ENCODE data around the gene VIPAS39. TPM values are rescaled to one million over a fixed set of nuclear protein-coding genes. Genes with fewer than 3 reads are reported as not detected.

The VIPAS39 gene
- 25.2 TPM for polyA plus RNA-seq (2013, experiment 1 of 2; ENCODE audit: insufficient read length)
- 24.0 TPM for polyA plus RNA-seq (2013, experiment 2 of 2; ENCODE audit: insufficient read length)

DNA sequence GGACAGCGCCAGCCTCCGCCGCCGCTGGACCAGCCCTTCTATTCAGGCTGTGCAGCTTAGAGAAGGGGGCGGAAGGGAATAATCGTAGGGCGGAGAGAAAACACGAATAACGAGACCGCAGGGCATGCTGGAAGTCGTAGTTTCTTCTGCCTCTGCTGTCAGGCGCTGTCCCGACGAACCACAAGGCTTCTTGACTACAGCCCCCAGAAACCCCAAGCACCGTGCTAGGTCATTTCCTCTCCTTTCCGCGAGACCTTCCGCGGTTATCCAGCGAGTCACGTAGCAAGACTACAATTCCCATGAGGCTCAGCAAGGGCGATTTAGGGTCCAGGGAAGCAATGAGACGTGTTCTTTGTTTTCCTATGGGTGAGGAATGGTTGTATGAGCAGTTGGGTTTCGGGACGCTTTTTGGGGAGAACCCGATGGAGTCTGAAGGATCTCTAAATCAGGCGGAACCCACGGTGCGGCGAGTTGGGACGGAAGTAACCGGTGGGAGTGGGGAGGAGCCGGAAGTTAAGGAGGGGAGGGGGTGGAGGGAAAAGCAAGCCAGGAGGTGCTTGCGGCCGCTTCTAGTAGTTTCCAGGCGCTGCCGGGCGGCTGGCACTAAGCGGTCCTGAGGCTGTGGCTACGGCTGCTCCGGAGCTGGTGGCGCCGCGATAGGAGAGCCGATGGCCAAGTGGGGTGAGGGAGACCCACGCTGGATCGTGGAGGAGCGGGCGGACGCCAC lies at the start of gene VIPAS39, which contains the start of gene AHSA1:
TSS of gene VIPAS39 (minus strand) at position 80 of the 727 bp plus-strand sequence. CDS start 3,499 bp downstream, outside the sequence.
TSS of gene AHSA1 (plus strand) at position 572 of the 727 bp plus-strand sequence. CDS start at position 669, 97 bp downstream.
- peak; percentile 99 for DNase-seq

- no peak for DNase-seq
Measured at GRCh38 chr14:77505031-77505430, 47.6 kb upstream of the VIPAS39 start.

GRCh38 chr14:77503138-77503537 lies 45.7 kb upstream of the VIPAS39 start:
- no peak for DNase-seq

DNA sequence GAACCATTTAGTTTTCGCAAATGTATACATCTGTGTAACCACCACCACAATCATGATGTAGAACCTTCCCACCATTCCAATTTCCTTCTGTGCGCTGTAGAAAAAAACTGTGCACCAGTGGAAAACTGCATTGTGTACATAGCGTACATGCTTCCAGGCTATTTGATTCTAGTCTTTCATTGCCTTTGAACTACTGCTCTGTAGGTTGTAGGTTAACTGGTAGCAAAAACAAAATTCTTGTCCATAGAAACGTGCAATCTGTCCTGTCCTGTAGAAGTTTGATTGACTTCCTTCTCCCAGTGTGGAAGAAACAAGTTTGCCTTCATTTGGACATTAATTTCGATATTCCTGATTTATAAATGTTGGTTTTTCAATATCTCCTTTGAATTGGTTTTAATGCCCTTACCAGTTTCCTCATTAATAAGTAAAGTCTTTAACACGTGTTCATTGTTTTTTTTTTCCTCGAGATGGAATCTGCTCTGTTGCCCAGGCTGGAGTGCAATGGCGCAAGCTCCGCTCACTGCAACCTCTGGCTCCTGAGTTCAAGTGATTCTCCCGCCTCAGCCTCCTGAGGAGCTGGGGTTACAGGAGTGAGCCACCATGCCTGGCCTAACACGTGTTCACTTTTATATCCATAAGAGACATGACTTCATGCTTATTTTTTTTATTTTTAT lies 44.8 kb upstream of the VIPAS39 start:
- no peak for DNase-seq

DNA sequence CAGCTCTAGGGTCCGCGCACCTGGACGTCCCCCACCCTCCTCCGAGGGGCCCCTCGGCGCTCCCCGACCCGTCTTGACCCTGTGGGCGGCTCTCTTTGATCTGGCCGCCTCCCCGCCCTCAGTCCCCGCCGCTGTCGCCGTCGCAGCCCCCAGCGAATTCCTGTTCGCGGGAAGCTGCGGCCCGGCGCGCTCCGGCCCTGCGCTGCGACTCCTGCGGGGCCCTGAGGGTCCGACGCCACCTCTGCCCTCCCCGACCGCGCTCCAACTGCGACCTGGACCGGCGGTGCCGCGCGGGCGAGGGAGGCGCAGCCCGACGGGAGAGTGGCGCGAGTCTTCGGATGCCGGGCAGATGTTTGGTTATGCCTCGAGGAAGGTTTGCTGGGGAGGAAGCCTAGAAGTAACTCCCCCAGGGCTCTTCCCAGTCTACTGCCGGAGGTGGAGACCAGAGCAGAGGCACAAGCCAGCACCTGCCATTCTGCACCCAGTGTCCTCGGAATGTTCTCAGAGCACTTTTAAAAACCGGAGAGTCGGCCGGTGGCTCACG lies 41.7 kb upstream of the VIPAS39 start:
- no peak for DNase-seq

GRCh38 chr14:77498120-77498979 lies 40.9 kb upstream of the VIPAS39 start, which contains the start of gene ISM2:
Gene ISM2, minus strand, starts transcription at chr14:77498816. Its CDS starts 23 bp downstream, at chr14:77498793.
- peak; percentile 16 for DNase-seq

DNA sequence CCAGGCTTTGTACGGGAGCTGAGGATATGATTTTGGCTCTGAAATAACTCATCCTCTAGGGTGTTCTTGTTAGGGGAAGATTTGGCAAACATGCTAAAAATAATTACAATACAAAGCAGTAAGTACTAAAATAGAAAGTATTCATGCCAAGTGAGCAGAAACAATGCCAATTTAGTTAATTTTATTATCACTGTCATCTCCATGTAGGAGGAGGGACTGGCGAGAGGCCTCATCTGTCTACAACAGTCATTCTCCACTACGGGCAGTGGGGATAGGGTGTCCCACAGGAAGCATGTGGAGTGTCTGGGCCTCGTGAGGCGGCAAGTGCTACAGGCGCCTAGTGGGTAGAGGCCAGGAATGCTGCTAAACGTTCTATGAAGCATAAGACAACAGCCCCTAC lies 37.9 kb upstream of the VIPAS39 start:
- DNase-seq, result no peak

DNA sequence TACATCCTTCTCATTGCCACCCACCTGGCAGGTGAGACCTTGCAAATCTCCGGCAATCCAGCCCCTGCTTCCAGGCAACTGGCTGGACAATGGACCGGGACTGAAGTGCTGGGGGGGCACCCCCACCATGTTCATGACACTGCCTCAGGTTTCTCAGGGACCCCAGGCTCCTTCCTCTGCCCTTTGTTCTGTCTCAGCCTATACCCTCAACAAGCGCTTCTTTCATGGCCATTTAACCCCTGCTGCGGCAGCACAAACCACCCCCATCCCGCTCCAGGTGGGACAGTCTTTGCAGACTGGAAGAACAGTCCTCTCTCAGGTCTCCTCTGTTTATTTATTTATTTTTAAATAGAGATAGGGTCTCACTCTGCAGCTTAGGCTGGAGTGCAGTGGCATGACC lies 33.7 kb upstream of the VIPAS39 start:
- no peak for DNase-seq

DNA sequence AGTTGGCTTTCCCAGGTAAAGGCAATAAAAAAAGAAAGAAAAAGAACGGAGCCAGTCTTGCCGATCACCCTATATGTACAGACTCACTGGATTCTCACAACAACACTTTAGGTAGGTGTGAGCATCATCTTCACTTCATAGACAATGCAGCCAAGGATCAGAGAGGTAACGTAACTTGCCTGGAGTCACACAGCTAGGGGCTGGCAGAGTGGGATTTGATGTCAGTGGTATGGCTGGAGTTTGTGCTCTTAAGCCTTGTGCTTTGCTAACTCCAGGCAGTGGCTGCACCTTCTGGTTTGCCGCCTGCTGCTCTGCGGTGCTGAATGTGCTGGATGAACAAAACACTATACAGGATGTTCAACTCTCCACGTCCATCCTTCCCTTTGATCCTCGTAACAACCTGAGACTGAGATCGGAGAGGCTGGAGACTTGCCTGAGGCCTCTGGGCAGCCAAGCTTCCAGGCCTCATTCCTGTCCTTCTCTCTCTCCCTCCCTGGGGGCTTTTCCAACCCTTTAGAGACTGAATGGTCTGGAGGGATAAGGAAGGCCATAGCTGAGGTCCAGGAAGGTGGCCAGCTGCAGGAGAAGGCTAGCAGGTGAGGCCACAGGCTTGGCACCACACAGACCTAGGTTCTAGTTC lies 33.1 kb upstream of the VIPAS39 start:
- no peak for DNase-seq

- DNase-seq, result no peak
Measured at GRCh38 chr14:77489041-77489440, 31.6 kb upstream of the VIPAS39 start.

DNA sequence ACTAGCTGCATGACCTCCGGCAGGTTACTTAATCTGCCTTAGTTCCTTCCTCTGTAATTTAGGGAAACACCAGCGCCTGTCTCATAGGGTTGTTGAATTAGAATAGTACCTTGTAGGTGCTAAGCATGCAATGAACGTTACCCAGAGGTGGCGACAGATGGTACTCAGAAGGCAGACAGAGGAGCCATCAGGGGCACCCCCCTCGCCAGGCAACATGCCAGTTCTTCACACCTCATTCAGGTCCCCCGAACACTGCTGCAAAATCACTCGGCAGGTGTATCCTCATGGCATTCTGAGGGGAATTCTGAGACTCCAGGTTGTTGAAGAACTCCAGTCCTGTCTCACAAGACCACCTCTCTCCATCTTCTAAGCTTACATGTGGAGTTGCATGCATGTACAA lies 31.2 kb upstream of the VIPAS39 start:
- no peak for DNase-seq

- peak; percentile 66 for DNase-seq
Measured at GRCh38 chr14:77485901-77486678, 28.7 kb upstream of the VIPAS39 start.

DNA sequence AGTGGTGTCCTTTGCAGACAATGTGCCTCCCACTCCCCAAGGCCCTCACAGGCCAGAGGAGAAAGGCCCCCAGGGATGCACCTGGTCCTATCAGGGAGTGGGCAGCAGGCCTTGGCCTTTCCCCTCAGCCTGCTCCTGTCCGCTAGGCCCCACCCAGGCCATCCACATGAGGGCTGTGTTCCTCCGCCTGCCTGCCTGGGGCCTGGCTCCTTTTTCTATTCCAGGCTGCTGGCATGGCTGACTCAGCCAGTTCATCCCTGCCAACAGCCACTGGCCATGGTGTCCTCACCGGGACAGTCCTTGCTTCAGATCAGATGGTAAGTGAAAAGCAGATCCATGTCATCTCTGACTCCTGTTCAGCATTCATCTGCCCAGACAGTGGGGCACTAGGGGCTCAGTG lies 27.9 kb upstream of the VIPAS39 start:
- DNase-seq, result no peak

DNA sequence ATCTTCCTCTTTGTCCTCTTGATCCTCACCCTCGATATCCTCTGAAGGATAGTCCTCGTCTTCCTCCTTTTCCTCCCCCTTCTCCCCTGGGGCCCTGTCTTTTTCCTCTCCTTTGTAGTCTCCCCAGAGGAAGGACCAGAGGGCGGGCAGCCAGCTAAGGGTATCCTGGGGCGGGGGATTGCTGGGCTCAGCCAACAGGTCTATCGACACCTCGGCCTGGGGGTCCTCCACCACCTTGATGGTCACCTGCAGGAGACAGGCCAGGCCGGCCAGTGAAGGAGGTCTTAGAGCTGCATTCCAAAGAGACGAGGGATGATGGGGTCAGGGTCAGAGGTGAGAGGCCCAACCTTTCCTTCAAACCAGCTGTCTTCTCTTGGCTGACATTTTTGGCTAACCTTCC lies 25.0 kb upstream of the VIPAS39 start:
- DNase-seq, result no peak

DNA sequence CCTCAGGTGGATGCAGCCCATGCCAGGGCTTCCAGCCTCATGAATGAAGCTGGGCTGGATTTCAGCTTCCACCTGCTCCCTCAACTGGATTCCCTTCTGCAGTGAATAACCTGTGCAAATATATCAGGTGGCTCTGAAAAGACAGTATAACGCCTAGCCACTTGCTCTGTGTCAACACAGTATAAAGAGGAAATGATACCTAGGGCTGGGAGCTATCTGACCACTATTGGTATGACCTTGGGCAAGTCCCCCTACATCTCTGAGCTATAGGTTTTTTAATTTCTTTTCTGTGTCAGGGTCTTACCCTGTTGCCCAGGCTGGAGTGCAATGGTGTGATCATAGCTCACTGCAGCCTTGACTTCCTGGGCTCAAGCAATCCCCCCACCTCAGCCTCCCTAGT lies 21.4 kb upstream of the VIPAS39 start:
- DNase-seq, result no peak

GRCh38 chr14:77478029-77478428 lies 20.6 kb upstream of the VIPAS39 start:
- no peak for DNase-seq

DNA sequence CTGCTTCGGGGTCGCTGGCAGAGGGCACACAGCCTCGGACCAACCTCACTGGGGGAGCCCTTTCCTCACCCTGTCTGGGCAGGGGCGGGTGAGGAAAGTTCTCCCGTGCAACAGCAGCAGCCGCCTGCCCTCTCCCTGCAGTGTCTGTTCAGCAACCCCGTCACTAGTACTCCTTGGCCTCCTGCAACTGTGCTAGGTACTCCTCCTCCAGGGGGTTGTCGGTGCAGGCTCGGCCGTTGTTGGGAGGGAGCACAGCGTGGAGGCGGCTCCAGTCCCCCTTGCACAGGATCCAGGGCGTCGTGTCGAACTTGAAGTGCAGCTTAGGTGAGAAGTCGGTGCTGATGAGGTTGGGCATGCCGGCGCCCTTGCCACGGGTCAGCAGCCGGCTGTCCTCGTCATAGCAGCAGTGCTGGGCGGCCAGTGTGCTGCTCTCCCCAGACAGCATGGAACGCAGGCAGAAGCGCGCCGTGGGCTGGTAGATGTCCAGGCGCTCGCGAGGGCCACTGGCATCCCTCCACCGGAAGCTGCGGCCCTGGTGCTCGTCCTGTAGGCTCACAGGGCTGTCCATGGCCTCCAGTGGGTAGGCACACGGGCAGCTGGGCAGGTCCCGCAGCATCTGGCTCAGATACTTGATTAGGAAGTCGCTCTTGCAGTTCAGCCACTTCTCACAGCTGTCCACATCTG lies 18.2 kb upstream of the VIPAS39 start:
- no peak for DNase-seq

DNA sequence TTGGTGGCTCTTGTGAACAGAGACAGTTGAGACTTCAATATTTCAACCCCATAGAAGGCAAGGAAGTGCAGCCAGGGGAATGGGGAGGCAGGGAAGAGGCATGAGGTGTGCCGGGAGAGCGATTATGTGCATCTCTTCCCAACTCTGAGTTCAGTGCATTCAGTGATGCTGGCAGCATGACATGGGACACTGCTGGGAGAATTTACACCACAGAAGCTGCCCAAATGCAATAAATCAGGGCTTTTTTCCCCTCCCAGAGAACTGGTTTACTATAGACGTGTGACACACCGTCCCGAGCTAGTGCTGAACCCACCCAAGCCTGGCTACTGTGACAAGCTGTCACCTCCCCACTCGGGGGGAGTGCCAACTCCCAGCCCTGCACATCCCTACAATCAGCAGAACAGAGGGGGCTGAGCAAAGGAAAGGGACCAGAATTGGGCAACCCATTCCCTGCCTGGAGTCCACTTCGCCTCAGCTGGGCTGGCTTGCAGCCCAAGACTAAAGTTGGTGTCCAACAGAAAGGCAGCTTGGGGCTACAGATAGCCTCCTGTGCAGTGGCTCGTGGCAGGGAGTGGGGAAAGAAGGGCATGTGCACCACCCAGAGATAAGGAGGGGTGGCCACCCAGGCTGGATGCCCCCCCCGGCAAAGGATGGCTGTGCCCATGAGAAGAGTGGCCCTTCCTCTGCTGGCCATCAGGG lies 17.2 kb upstream of the VIPAS39 start:
- DNase-seq, result no peak

GRCh38 chr14:77473921-77474320 lies 16.5 kb upstream of the VIPAS39 start:
- no peak for DNase-seq

Measured in fibroblast of skin of abdomen (primary cell).